NCI-H526 treated with DMSO at 0.1 percent for 48 hours (cell line): Measurements from ENCODE around the gene GRIK5.

Source experiments
- DNase-seq: peaks from one replicate; lab custom pipeline; 2025; lab: John Stamatoyannopoulos, UW

The GRIK5 gene

GRCh38 chr19:41988947-41989346, 81.1 kb downstream of the GRIK5 start:
- no peak for DNase-seq

DNA sequence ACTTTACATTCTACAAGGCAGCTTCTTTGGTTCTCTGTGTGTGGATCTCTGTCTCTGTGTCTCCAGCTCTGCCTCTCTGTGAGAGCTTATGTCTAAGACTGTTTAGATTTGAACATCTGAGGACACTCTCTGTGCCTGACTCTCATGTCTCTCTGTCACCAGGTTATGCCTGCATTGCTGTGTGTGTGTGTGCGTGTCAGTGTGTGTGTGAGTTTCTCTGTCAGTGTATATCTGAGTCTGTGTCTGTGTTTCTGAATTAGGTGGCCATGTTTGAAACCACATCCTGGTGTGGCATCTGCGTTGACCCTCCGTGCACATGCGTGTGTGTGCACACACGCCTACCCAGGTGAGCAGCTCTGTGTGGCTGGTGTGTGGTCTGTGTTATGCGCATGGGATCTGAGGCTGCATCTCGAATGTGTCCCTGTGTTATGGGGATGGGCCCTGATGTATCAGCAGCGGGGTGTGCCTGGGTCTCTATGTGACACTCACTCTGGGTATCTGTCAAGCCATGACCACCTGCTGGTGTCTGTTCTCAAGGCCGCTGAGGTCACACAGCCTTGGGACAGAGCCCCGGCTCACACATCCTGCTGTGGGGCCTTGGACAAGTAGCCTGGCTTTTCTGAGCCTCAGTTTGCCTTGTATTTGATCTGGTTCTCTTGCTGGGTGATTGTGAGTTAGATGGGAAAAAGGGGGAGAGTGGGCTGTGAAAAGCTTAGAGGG, 82.7 kb downstream of the GRIK5 start:
- DNase-seq: no peak

- no peak for DNase-seq
Observed at GRCh38 chr19:41984961-41985360, 85.0 kb downstream of the GRIK5 start.

DNA sequence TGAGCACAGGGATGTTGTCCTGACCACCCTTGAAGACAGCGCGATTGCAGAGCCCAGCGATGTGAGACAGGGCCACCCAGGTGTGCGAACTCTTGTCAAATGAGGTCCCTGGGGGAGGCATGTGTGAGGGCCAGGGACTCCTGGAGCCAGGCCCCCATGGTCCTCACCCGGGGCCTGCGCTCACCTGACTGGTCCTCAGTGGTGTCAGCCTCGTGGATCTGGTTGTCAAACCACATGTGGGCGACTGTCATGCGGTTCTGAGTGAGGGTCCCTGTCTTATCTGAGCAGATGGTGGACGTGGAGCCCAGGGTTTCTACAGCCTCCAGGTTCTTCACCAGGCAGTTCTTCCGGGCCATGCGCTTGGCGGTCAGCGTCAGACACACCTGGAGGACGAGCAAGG, 88.3 kb downstream of the GRIK5 start:
- no peak for DNase-seq

GRCh38 chr19:41978470-41978869, 91.5 kb downstream of the GRIK5 start:
- no peak for DNase-seq

GRCh38 chr19:41977916-41978315, 92.1 kb downstream of the GRIK5 start:
- no peak for DNase-seq

DNA sequence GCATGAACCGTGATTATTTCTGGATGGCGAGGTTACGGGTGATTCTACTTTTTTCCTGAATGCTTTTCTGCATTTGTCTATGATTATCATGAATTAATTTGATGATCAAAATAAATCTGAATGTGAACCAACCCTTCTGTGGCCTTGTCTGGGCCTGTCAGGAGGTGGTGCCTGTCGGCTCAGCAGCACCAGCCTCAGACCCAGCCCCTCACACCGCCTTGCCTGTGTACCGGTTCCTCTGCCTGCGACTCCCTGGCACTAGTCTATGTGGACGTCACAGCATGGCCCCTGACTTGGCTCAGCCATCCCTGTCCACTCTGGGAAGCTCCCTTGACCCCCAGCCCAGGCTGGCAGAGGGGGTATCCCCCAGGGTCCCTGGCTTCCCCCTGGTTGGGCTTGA, 95.4 kb downstream of the GRIK5 start:
- no peak for DNase-seq

- DNase-seq: no peak
Observed at GRCh38 chr19:41971363-41971762, 98.6 kb downstream of the GRIK5 start.

DNA sequence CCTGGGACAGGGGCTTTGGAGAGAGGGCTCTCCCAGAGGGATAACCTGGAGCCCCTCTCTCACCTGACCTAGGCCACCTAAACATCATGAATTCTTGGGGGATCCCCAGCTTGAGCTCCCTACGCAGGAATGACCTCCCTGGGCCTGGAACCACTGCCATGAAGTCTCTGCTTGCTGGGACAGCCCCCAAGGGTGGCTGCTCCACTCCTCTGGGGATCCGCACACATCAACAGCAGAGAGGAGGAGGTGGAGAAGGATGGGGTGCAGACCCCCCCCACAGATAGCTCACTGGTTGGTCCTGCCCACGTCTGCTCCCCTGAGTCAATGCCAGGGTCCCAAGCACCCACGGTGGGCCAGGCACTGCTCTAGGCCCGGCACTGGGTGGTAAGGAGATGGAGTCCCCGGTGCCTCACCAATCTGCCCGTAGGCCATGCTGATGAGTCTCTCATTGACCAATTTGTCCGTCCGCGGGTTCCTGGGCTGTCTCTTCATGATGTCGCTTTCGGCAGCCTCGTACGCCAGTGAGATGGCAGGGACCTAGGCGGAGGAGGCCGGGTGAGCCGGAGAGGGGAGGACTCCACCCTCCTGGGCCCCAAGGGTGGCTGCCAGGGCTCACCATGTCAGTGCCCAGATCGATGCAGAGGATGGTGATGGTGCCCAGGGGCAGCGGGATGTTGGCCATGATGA, 100.1 kb downstream of the GRIK5 start:
- DNase-seq: no peak

DNA sequence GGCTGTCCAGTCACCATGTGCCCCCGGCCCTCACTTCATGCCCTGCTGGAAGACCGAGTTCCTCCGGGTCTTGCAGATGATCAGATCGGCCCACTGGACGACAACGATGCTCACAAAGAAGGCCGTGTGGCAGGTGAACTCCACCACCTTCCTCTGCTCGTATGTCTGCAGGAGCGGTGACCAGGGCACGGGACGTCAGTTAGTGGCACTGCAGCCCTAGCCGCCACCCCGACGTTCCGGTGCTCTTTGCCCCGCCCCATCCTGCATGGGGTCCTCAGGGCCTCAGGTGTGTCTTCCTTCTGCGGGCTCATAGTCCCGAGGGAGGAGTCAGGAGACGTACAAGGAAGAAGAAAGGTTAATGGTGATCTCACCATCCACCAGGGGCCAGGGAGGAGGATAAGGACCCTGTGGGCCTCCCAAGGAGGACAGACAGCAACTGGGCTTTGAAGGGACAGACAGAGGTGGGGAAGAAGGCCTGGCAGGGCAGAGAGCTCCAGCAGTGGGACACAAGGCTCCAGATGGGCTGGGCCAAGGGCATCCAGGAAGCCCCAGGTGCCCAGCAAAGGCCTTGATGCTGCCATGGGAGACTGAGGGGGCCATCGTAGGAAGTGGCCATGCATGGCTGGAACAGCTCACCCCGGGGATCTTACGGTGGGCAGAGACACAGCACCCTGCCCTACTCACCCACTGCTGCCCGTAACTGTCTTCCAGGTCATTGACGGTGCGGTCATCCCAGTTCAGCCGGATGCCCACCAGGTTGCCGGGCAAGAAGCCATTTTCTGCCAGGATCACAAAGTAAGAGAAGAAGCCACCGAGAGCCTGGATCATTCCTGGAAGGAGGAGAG, 101.0 kb downstream of the GRIK5 start:
- no peak for DNase-seq

DNA sequence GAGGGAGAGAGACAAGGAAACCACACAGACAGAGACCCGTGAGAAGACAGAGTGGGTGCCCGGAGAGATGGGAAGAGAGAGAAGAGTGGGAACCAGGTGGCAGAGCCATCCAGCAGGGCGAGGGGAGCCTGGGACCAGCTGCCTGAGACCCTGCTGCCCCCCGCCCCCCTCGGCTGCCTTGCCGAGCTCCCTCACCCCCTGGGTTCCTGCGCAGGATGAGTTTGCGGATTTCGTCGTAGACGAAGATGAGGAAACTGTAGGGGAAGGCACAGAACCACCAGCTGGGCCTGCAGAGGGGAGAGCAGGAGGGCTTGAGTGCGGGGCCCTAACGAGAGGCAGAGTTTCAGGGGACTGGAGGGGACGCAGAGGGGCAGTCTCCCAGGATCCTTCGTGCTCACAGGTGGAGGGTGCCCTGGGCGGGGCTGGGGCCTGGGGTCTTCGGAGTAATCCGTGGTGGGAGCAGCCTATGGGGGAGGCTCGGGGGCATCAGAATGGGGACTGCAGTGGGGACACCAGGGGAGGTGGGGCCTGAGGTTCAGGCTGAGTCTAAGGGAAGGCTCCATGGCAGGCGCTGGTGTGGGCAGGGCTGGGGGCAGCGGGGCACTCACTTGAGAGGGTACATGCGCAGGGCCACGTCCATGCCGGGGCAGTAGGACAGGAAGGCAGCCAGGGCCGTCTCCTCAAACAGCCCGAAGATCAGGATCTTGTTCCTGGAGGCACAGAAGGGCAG, 102.8 kb downstream of the GRIK5 start:
- DNase-seq: no peak

- DNase-seq: no peak
Observed at GRCh38 chr19:41965106-41965505, 104.9 kb downstream of the GRIK5 start.

DNA sequence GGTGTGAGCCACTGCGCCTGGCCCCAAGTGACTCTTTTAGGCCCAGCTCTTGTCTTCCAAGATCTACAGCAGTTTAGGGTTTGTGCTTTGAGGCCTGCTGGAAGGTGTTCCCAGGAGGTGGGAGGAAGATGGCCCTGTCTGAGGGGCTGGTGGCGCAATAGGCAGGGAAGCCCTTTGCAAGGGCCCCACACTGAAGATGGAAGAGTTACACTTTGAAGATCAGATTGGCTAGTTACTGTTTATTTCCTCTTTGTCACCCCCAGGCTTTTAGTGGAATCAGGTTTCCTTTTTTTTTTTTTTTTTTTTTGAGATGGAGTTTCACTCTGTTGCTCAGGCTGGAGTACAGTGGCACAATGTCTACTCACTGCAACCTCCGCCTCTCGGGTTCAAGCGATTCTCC, 109.0 kb downstream of the GRIK5 start:
- DNase-seq: no peak

DNA sequence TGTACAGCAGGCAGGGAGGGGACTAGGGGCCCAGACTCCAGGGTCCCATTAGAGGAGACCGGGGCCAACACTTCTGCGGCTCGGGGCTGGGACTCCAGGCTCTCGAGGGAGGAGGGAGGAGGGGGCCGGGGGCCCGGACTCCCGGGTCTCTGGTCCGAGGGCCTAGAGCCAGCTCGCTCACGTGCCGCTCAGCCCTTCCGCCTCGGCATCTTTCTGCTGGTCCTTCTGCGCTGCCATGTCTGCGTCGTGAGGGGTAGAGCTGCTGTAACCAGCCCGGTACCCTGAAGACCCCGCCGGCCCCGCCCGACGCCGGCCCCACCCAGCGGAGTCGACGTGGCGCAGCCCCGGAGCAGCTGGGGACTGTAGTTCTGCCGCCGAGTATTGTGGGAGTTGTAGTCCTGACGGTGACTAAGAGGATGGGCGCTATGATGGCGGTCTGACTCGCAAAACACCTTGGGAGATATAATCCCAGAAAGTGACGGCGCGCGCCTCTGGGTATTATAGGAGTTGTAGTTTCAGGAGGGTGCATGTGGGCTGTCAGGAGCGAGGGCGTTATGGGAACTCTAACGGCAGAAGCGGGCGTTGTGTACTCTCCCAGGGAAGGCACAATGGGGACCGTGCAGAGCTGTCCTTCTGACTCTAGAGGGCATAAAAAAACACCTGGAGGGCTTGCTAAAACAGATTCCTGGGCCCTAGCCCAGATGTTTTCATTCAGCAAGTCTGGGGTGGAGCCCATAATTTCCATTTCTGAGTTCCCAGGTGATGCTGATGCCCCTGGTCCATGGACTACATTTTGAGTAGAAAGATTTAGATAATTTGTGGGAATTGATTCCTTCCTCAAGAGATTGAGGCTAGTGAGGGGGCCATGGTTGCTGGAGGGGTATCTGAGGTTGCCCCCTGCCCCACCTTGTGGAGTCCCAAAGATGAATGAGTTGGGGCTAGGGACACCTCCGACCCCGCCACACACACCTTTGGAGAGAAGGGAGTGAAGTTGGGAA, 110.7 kb downstream of the GRIK5 start, which contains the start of gene RABAC1:
Gene RABAC1, minus strand, starts transcription at position 266 of the 998 bp plus-strand sequence. Its CDS starts 29 bp downstream, at position 237.
- peak; percentile 98 for DNase-seq

GRCh38 chr19:41958367-41959055, 111.5 kb downstream of the GRIK5 start:
- peak; percentile 74 for DNase-seq

GRCh38 chr19:41957838-41958366, 112.1 kb downstream of the GRIK5 start:
- DNase-seq: peak; percentile 90

DNA sequence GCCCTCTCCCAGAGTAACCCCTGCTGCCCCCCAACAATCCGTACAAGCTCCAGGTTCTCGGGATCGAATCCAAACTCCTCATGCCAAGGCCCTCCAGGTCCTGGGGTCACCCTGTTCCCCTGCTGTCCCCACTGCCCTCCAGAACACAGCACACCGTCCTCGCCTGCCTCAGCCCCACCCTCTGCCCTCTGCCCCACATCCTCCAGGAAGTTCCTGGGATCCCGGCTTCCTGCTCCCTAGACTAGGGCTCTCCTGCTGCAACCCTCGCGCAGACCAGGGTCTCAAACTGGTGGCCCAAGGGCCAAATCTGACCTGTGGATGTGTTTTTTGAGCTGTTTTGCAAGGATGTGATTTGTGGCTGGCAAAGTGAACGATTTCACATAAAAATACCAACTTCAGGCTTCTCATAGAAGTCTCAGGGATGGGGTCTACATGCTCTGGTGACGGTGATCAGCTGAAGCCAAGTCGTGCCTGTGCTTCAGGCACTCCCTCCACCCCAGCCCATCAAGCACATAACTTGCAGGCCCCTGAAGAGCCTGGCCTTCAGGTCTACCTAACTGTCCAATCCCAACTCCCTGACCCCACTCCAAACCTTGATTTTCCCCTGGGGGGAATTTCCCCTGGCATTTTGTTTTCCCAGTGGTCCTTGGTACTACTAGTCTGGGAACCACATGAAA, 112.7 kb downstream of the GRIK5 start:
- DNase-seq: no peak

DNA sequence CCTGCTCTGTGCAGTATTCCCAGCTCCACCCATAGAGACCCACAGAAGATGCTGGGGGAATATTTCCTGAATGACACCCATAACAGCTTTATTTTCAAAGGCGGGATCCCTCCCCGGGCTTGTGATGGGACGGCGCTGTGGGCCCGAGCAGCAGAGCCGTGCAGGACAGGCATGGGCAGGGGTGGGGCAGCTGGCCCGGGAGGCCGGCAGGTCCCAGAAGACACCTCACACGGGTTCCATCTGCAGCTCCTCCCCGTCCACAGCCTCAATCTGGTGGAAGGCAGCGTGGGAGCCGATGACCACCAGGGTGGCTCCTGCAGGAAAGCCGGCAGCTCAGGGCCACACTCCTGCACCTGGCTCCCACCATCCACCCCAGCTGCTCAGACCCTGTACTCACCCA, 113.4 kb downstream of the GRIK5 start:
- no peak for DNase-seq

- no peak for DNase-seq
Observed at GRCh38 chr19:41955521-41955920, 114.5 kb downstream of the GRIK5 start.
